Gastroesophageal sphincter (tissue), 4 donors: ENCODE measurements around the gene LST1. TPM values are rescaled to one million over a fixed set of nuclear protein-coding genes. Genes with fewer than 3 reads are reported as not detected.

Experiments
- ATAC-seq: fragments of 150-250 bp; one replicate; pipeline ENCODE4 v1.9.1; 2016; ENCODE audit warnings: mild to moderate bottlenecking, moderate library complexity
- H3K27ac ChIP-seq, 4 donors: fragments of 200-600 bp; sonication (generic) in 3 of 4; 1 replicate in 3 of 4; 2 replicates in 1 of 4; pipeline ENCODE4 v1.5.1; 2016 to 2019
- H3K27me3 ChIP-seq: fragments of 200-600 bp; sonication (generic); one replicate; pipeline ENCODE4 v1.5.1; 2019
- H3K36me3 ChIP-seq, 2 donors: fragments of 200-600 bp; sonication (generic); one replicate each; pipeline ENCODE4 v1.5.1; 2019; ENCODE audit warnings: control low read depth in 1 of 2
- H3K4me1 ChIP-seq, 3 donors: fragments of 200-600 bp; sonication (generic); 1 replicate in 2 of 3; 2 replicates in 1 of 3; pipeline ENCODE4 v1.5.1; 2016 to 2019; ENCODE audit warnings: control low read depth in 2 of 3
- H3K4me3 ChIP-seq, 2 donors: fragments of 200-600 bp; sonication (generic); one replicate each; pipeline ENCODE4 v1.5.1; 2019; ENCODE audit warnings: mild to moderate bottlenecking in 1 of 2, moderate library complexity in 1 of 2
- H3K9me3 ChIP-seq, 3 donors: fragments of 200-600 bp; sonication (generic); one replicate each; pipeline ENCODE4 v1.5.1; 2017 to 2019; ENCODE audit warnings: control low read depth in 2 of 3
- EP300 ChIP-seq: sonication (generic); formaldehyde crosslinking; IDR thresholded peaks from one replicate; pipeline ENCODE4 v1.6.1; 2017; ENCODE audit warnings: antibody characterized with exemption, mild to moderate bottlenecking
- POLR2A ChIP-seq, 2 donors: fragments of 450-650 bp; IDR thresholded peaks; one replicate each; pipeline ENCODE4 v1.6.1; 2017; ENCODE audit warnings: antibody characterized with exemption in 2 of 2, mild to moderate bottlenecking in 2 of 2, moderate library complexity in 1 of 2
- POLR2AphosphoS5 ChIP-seq: sonication (generic); formaldehyde crosslinking; IDR thresholded peaks from one replicate; pipeline ENCODE4 v1.6.1; 2017; ENCODE audit warnings: antibody characterized with exemption
- WGBS, 2 donors: methylation state at CpG; one replicate each; pipeline ENCODE4 v1.1.5; 2018; ENCODE audit warnings: low coverage in 1 of 2; 5-methylcytosine and 5-hydroxymethylcytosine counted together
- total RNA-seq, 4 donors: library from RNA; depleted of rRNA; stranded (reverse); fragments of >200 nt; gene quantifications; one replicate each; pipeline ENCODE4 v1.1.0, GENCODE V29; 2016
- TF ChIP-seq, protein P1 (sequence below), 4 experiments: fragments of 200-600 bp in 2 of 4; fragments of 450-650 bp in 2 of 4; sonication (generic) in 1 of 4; IDR thresholded peaks; one replicate each; pipeline ENCODE4 v1.5.1; 2017 to 2019; ENCODE audit warnings: antibody characterized with exemption in 4 of 4, mild to moderate bottlenecking in 2 of 4, moderate library complexity in 2 of 4

Gene LST1
- total RNA-seq, 4 donors from 2014 or later, result 1.4 to 7.7 (median 6.9) TPM

DNA sequence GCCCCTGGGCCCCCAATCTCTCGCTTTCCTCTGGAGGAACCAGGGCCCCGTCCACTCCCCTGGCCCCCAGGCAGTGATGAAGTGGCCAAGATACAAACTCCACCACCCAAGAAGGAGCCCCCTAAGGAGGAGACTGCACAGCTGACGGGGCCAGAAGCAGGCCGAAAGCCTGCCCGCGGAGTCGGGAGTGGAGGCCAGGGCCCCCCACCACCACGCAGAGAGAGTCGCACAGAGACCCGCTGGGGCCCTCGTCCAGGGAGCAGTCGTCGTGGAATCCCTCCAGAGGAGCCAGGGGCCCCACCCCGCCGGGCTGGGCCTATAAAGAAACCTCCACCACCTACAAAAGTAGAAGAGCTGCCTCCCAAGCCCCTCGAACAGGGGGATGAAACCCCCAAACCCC is 45.1 kb downstream of the LST1 start:
- ATAC-seq, result no peak
- TF ChIP-seq, protein P1, sequence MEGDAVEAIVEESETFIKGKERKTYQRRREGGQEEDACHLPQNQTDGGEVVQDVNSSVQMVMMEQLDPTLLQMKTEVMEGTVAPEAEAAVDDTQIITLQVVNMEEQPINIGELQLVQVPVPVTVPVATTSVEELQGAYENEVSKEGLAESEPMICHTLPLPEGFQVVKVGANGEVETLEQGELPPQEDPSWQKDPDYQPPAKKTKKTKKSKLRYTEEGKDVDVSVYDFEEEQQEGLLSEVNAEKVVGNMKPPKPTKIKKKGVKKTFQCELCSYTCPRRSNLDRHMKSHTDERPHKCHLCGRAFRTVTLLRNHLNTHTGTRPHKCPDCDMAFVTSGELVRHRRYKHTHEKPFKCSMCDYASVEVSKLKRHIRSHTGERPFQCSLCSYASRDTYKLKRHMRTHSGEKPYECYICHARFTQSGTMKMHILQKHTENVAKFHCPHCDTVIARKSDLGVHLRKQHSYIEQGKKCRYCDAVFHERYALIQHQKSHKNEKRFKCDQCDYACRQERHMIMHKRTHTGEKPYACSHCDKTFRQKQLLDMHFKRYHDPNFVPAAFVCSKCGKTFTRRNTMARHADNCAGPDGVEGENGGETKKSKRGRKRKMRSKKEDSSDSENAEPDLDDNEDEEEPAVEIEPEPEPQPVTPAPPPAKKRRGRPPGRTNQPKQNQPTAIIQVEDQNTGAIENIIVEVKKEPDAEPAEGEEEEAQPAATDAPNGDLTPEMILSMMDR (IDR thresholded peaks at IDR 0.05), result no peak
- TF ChIP-seq EP300 (no peak), POLR2AphosphoS5 (no peak), POLR2A (IDR thresholded peaks at IDR 0.05) (no peak)
- H3K9me3 ChIP-seq, result no peaks in the 10 kb centered on the region
- WGBS, 2 donors, result no CpG with 5 or more reads among the region's 16 CpGs
- peaks cover 0 to 100% of the 10 kb centered on the region in 2 donors for H3K36me3 ChIP-seq
- no peak overlapping the region for H3K27ac ChIP-seq
- H3K4me1 ChIP-seq, result no peaks in the 10 kb centered on the region
- no peaks in the 10 kb centered on the region for H3K27me3 ChIP-seq
- H3K4me3 ChIP-seq, result no peak overlapping the region

DNA sequence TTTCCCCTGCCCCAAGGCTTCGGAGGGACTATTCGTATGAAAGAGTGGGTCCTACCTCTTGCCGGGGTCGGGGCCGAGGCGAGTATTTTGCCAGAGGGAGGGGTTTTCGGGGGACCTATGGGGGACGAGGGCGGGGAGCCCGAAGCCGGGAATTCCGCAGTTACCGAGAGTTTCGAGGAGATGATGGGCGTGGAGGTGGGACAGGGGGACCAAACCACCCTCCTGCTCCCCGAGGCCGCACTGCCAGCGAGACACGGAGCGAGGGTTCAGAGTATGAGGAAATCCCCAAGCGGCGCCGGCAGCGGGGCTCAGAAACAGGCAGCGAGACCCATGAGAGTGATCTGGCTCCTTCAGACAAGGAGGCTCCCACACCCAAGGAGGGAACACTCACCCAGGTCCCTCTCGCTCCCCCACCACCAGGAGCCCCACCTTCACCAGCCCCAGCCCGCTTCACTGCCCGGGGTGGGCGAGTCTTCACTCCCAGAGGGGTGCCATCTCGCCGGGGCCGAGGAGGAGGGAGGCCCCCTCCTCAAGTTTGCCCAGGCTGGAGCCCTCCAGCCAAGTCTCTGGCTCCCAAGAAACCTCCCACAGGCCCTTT is 45.7 kb downstream of the LST1 start:
- H3K36me3 ChIP-seq, result peaks cover 0 to 100% of the 10 kb centered on the region in 2 donors
- no peaks in the 10 kb centered on the region for H3K9me3 ChIP-seq
- no peaks in the 10 kb centered on the region for H3K27me3 ChIP-seq
- H3K27ac ChIP-seq, result peak overlapping the region in 1 of 4 donors; percentile 42
- H3K4me1 ChIP-seq, result no peaks in the 10 kb centered on the region
- TF ChIP-seq POLR2A (IDR thresholded peaks at IDR 0.05), result no peak
- TF ChIP-seq, protein P1 (IDR thresholded peaks at IDR 0.05), result no peak
- TF ChIP-seq POLR2AphosphoS5, result peak; percentile 7
- TF ChIP-seq EP300, result no peak
- WGBS, 2 donors, result 90% methylated on average over 13 of the region's 32 CpGs; no CpG with 5 or more reads in 1 of the 2 donors
- no peak overlapping the region for H3K4me3 ChIP-seq
- ATAC-seq, result no peak

DNA sequence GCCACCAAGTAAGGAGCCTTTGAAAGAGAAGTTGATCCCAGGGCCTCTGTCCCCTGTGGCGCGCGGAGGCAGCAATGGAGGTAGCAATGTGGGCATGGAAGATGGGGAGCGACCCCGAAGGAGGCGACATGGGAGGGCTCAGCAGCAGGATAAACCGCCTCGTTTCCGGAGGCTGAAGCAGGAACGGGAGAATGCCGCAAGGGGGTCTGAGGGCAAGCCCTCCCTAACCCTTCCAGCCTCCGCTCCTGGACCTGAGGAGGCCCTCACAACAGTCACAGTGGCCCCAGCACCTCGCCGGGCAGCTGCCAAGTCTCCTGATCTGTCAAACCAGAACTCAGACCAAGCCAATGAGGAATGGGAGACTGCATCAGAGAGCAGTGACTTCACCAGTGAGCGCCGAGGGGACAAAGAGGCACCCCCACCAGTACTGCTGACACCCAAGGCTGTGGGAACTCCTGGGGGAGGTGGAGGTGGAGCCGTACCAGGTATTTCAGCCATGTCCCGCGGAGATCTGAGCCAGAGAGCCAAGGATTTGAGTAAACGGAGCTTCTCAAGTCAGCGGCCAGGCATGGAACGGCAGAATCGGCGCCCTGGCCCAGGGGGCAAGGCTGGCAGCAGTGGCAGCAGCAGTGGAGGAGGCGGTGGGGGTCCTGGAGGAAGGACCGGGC is 46.3 kb downstream of the LST1 start:
- Histone ChIP-seq H3K27ac (peak overlapping the region in 3 of 4 donors; percentile 30 to 42 (median 42)), H3K4me1 (no peaks in the 10 kb centered on the region), H3K4me3 (no peak overlapping the region), H3K9me3 (no peaks in the 10 kb centered on the region), H3K27me3 (no peaks in the 10 kb centered on the region), H3K36me3 (peaks cover 0 to 100% of the 10 kb centered on the region in 2 donors)
- 100% methylated on average over 1 to 2 of the region's 26 CpGs for WGBS, 2 donors
- TF ChIP-seq, protein P1 (IDR thresholded peaks at IDR 0.05), result no peak
- TF ChIP-seq POLR2AphosphoS5 (no peak), EP300 (no peak), POLR2A (IDR thresholded peaks at IDR 0.05) (no peak)
- ATAC-seq, result no peak

DNA sequence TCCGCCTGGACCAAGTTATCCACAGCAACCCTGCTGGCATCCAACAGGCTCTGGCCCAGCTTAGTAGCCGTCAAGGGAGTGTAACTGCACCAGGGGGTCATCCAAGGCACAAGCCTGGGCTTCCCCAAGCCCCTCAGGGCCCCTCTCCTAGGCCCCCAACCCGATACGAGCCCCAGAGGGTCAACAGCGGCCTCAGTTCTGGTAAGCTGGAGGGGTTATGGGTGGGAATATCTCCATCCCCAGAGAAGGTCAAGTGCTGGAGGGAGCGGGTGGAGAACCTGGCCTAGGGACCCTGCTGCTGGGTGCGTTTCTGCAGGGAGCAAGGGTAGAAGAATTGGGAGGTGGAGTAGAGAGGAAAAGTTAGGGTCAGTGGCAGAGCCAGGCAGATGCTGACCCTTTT is 47.4 kb downstream of the LST1 start:
- 60 to 64% methylated on average over 3 to 5 of the region's 7 CpGs for WGBS, 2 donors
- Histone ChIP-seq H3K27ac (peak overlapping the region in 1 of 4 donors; percentile 14), H3K36me3 (peaks cover 0 to 100% of the 10 kb centered on the region in 2 donors)

More for the DNA sequence above, 47.4 kb downstream of the LST1 start:
- Histone ChIP-seq H3K4me3 (no peak overlapping the region), H3K4me1 (no peaks in the 10 kb centered on the region), H3K27me3 (no peaks in the 10 kb centered on the region), H3K9me3 (no peaks in the 10 kb centered on the region)
- no peak for ATAC-seq
- TF ChIP-seq, protein P1 (IDR thresholded peaks at IDR 0.05), result no peak
- TF ChIP-seq POLR2AphosphoS5 (no peak), POLR2A (IDR thresholded peaks at IDR 0.05) (no peak), EP300 (no peak)
